ENCODE results near the gene CASP10. TPM values are rescaled to one million over a fixed set of nuclear protein-coding genes. Genes with fewer than 3 reads are reported as not detected.
A peak's percentile ranks its signal among the peaks of the same experiment; 100 is the strongest.

The CASP10 gene
- total and polyA plus RNA-seq, 2 of the 4 experiments (the other 2 are of a cell fraction): 0.12 to 0.90 TPM

- no peaks in the 10 kb centered on the region for H4K20me1 ChIP-seq (ENCODE audit: insufficient read depth, low read length)
- DNase-seq: peak; percentile 41
- ChIA-PET POLR2A (ENCODE audit: unreplicated experiment) (no interaction called here), CTCF (interaction anchor here (0.6 to 1.5 kb wide), 2 partner anchors 13 to 21 kb away, joined by 5 read pairs; no protein-coding TSS in a partner anchor)
- no peak overlapping the region for H3K14ac ChIP-seq (replicated peaks; ENCODE audit: low read depth, low read length)
- H3K4me2 ChIP-seq (ENCODE audit: low read depth, low read length): no peak overlapping the region
- H2AK9ac ChIP-seq (replicated peaks; ENCODE audit: low read depth, low read length, poor library complexity): no peak overlapping the region
- no peaks in the 10 kb centered on the region for H3K9me1 ChIP-seq (ENCODE audit: insufficient read depth, low read length)
- no peak overlapping the region for H3K4ac ChIP-seq (ENCODE audit: low read depth, low read length)
- no peak overlapping the region for H3K4me3 ChIP-seq (ENCODE audit: insufficient read depth, low read depth, low read length)
- peaks cover 2% of the 10 kb centered on the region; the same call in 1 of the 2 replicates for H3K27me3 ChIP-seq (ENCODE audit: control insufficient read depth, insufficient read depth, low read length)
- no peak overlapping the region for H3K56ac ChIP-seq (ENCODE audit: extremely low read depth, insufficient read depth, low read length)
- H3K18ac ChIP-seq (ENCODE audit: low read depth, low read length): no peak overlapping the region
- no peak overlapping the region for H2BK5ac ChIP-seq (ENCODE audit: low read depth, low read length, poor library complexity, severe bottlenecking)
- no peak overlapping the region for H4K91ac ChIP-seq (ENCODE audit: insufficient read depth, low read depth, low read length)
- no peak for ATAC-seq (ENCODE audit: low read depth)
- dilution Hi-C loops (cut with HindIII; ENCODE audit: low sequenced_read_pairs, unreplicated experiment): no loop called here
- no TSS peak for BruUV-seq (replicated peaks)
- no peak overlapping the region for H3K23ac ChIP-seq (ENCODE audit: low read depth, low read length)
- no peak overlapping the region for H4K8ac ChIP-seq (ENCODE audit: low read depth in 2 of 2, low read length in 2 of 2)
- H2AFZ ChIP-seq (replicated peaks; ENCODE audit: low read length, poor library complexity): no peak overlapping the region
- H2BK15ac ChIP-seq (ENCODE audit: low read depth, low read length): no peak overlapping the region
- H3K4me1 ChIP-seq (ENCODE audit: control insufficient read depth, insufficient read depth, low read length): no peaks in the 10 kb centered on the region
- no peaks in the 10 kb centered on the region for H3K9me3 ChIP-seq (ENCODE audit: control insufficient read depth, insufficient read depth, low read length)
- no peaks in the 10 kb centered on the region for H3K36me3 ChIP-seq (ENCODE audit: control insufficient read depth, insufficient read depth, low read length)
- H2AK5ac ChIP-seq (ENCODE audit: low read depth, low read length): no peak overlapping the region
- H2BK120ac ChIP-seq (ENCODE audit: low read depth, low read length): no peak overlapping the region
- H3K79me1 ChIP-seq (ENCODE audit: low read depth in 1 of 2, low read length in 2 of 2): no peaks in the 10 kb centered on the region
- H2BK20ac ChIP-seq (ENCODE audit: low read depth, low read length): no peak overlapping the region
- no peak overlapping the region for H4K5ac ChIP-seq (ENCODE audit: low read depth, low read length)
- 90% methylated on average over 5 of the region's 6 CpGs; no CpG with 5 or more reads in 1 of the 2 experiments for WGBS, 2 experiments (ENCODE audit: extremely low coverage in 2 of 2, insufficient read length in 1 of 2)
- in situ Hi-C loops (cut with MboI; ENCODE audit: low sequenced_read_pairs): no loop called here
- intact Hi-C loops (cut with micrococcal nuclease): no loop called here
- TF ChIP-seq BHLHE40 (IDR thresholded peaks at IDR 0.05; ENCODE audit: low read depth, low read length) (no peak), SMC3 (IDR thresholded peaks at IDR 0.05; ENCODE audit: low read depth, low read length) (no peak), CTCF (conservative IDR thresholded peaks at IDR 0.05; ENCODE audit: low read depth, low read length) (no peak), MXI1 (IDR thresholded peaks at IDR 0.05; ENCODE audit: borderline replicate concordance, low read depth, low read length) (no peak), RAD21 (IDR thresholded peaks at IDR 0.05; ENCODE audit: low read length) (no peak), RFX5 (IDR thresholded peaks at IDR 0.05; ENCODE audit: low read depth, low read length) (no peak)
- no peak overlapping the region for H3K27ac ChIP-seq (ENCODE audit: insufficient read depth, low read length)
- H3K9ac ChIP-seq (ENCODE audit: low read depth, low read length): no peak overlapping the region
Observed at GRCh38 chr2:201218780-201219179, 35.8 kb downstream of the CASP10 start.

Data from IMR-90 (cell line).